ENCODE measurements around the gene SNRPA.

Gene SNRPA

GRCh38 chr19:40750058-40750873 is 737 bp upstream of the SNRPA start, which contains the start of gene ACTMAP (continued):
- TF ChIP-seq PRDM1 (tag by site-specific recombination; IDR thresholded peaks at IDR 0.05) (peak; percentile 83), ZNF660 (tag by site-specific recombination; IDR thresholded peaks at IDR 0.05) (peak; percentile 89), ATF2 (tag by site-specific recombination; IDR thresholded peaks at IDR 0.05; ENCODE audit: low read depth) (no peak), ZBTB10 (tag by site-specific recombination; IDR thresholded peaks at IDR 0.05) (peak; percentile 84; the same call in 1 of the 2 replicates), SCRT2 (tag by site-specific recombination; IDR thresholded peaks at IDR 0.05) (peak; percentile 99), ZNF398 (tag by site-specific recombination; IDR thresholded peaks at IDR 0.05) (peak; percentile 38), ZFHX2 (tag by site-specific recombination; conservative IDR thresholded peaks at IDR 0.05) (peak; percentile 98), GLIS2 (tag by site-specific recombination; IDR thresholded peaks at IDR 0.05) (peak; percentile 80), ZBTB11 (tag by site-specific recombination; conservative IDR thresholded peaks at IDR 0.05; ENCODE audit: low read depth) (peak; percentile 62), ZNF112 (tag by site-specific recombination; IDR thresholded peaks at IDR 0.05) (no peak), WT1 (tag by site-specific recombination; IDR thresholded peaks at IDR 0.05) (peak; percentile 83), ZNF26 (tag by site-specific recombination; IDR thresholded peaks at IDR 0.05) (no peak), ELK4 (IDR thresholded peaks at IDR 0.05; ENCODE audit: borderline replicate concordance, low read depth, low read length) (no peak), TCF7L2 (IDR thresholded peaks at IDR 0.05; ENCODE audit: borderline replicate concordance, low read depth, low read length) (no peak), ZNF24 (tag by site-specific recombination; IDR thresholded peaks at IDR 0.05) (peak; percentile 98), ZNF704 (tag by site-specific recombination; IDR thresholded peaks at IDR 0.05) (no peak), ZNF184 (tag by site-specific recombination; IDR thresholded peaks at IDR 0.05) (peak; percentile 78), MZF1 (tag by site-specific recombination; IDR thresholded peaks at IDR 0.05; ENCODE audit: borderline replicate concordance) (peak; percentile 67; the same call in 1 of the 2 replicates), INSM2 (tag by site-specific recombination; IDR thresholded peaks at IDR 0.05) (peak; percentile 91), ZNF677 (tag by site-specific recombination; IDR thresholded peaks at IDR 0.05) (no peak), ZNF335 (tag by site-specific recombination; conservative IDR thresholded peaks at IDR 0.05) (no peak)
